CD4-positive, alpha-beta T cell treated with Interleukin-10 for 1 hour (primary cell): ENCODE results near the gene ZGPAT.
"Not testable (repeated sequence)": the region's sequence is repeated elsewhere in the genome, so short reads cannot be mapped to it uniquely, and the experiment has no call there.

Experiments
- DNase-seq: peaks from one replicate; pipeline ENCODE4 v3.0.0-alpha.2; 2020

Gene ZGPAT

DNA sequence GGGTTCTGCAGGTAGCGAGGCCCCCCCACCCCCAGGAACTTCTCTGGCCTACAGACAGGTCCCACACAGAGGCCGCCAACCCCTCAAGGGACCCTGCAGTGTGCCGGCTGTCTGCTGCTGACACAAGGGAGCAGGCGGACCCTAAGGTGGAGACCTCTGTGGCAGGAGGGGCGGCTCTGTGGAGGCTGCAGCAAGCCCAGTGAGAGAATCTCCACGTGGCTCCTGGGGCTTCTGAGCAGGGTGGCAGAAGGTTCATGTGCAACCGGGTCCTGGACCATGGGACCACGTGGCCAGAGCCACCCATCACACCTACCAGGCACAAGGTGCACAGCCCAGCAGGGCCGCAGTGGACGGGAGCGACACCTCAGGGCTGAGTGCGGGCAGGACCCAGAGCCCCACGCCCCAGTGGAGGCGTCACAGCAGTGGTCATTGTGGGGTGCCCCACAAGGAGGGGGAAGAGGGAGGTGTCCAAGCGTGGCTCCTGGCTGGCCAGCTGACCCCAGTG is 4.3 kb upstream of the ZGPAT start:
- no peak for DNase-seq

DNA sequence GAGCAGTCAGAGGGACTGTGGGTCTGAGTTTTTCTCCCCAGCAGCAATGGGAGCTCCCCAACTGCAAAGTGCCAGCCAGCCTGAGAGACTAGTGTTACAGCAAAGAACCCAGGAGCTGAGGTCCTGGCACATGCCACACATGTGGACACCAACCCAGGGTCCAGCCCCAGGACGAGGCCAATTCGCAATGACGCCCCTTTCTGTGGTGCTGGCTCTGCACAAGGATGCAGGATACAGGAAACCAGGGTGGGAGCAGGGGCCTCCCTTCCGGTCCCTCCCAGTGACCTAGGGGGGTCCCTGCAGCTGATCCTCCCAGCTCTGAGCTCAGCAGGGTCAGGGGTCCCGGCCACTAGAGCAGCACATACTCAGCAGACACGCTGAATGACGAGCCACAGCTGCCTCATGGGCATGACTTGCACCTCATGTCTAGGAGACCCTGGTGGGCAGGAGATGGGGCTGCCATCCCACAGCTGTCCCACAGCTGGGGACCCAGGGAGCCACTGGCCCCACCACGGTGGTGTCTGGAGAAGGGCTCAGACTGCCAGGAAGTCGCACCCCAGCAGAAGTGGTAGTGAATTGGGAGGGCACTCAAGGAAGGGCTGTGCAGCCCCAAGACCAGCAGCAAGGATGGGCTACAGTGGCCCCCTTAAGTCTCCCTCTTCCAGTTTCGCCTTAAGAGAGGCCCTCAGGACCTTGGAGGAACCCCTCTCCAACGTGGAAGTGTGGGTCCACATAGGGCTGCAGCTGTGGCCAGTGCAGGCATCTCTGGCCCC is 3.7 kb upstream of the ZGPAT start:
- no peak for DNase-seq

DNA sequence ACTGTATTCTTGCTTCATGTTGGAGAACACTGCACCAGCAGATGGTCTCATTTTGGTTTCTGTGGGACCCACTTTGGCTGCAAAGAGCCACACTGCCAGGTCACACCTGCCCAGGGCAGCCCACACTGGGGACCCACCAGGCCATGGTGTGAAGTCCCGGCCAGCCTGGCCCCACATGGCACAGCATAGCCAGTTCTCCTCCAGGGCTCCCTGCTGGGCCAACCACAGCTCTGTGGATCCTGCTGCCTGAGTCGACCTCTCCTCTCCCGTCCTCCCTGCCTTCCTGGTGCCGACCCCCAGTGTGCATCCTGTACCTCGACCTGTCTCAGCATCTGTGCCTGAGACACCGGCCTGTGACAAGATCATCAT is 3.1 kb upstream of the ZGPAT start:
- DNase-seq, result no peak

DNA sequence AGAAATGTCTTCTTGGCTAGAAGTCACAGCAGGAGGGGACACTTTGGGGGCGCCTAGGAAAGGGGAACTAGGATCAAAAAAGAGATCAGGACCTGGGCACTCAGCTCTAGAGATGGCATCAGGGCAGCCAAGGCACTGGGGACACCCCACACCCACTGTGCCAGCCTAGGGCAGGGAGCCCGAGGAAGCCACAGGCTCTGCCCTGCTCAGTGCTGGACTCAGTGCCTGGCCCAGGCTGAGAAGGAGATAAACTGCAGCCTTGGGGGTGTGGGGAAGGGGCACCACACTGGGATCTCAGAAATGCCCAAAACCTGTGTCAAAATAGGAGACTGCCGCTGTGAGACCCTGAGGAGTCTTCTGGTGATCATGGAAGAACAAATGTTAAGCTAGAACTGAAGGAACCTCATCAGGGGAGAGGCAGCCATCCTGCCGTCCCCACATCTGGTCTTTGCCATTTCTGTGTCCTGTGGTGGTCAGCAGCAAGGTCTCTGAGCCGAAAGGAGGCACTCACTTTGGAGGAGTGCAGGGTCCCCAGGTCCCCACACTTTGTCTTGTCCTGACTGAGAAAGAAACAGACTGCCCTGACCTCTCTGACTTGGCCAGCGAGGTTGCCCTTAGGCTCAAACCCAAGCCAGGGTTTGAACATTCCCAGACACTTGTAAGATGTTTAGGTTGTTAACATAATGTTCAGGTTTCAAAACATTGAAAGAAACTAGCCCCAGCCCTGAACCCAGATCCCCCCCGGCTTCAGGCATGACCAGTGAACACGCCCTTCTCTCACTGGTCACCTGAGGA is 2.4 kb upstream of the ZGPAT start:
- DNase-seq, result no peak

DNA sequence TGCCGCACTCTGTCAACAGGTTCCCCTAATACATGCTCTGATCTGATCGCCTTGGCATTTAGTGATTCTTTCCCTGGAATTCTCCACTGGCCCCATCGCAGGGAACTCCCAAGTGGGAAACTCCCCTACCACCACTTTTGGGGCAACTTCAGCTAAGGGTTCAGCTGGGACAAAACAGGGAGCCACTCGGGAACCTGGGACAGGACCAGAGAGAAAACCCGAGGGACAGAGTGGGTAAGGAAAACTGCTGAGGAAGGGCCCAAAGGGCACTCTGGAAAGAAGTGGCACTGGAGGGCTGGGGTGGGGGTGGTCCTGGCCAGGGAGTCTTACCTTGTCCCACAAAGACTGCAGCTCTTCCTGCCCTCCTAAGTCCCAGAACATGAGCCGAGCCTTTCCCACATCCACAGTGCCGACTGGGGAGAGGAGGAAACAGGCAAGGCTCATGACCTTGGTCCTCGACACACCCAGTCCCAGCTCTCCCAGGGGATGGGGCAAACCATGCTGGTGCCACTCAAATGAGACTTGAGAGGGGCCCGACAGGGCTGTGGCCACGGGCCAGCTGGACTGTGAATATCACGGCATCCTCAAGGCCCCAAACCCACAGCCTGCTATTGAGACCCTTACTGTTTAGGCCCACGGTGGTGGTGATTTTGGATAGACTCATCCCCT is 1.7 kb upstream of the ZGPAT start:
- no peak for DNase-seq

DNA sequence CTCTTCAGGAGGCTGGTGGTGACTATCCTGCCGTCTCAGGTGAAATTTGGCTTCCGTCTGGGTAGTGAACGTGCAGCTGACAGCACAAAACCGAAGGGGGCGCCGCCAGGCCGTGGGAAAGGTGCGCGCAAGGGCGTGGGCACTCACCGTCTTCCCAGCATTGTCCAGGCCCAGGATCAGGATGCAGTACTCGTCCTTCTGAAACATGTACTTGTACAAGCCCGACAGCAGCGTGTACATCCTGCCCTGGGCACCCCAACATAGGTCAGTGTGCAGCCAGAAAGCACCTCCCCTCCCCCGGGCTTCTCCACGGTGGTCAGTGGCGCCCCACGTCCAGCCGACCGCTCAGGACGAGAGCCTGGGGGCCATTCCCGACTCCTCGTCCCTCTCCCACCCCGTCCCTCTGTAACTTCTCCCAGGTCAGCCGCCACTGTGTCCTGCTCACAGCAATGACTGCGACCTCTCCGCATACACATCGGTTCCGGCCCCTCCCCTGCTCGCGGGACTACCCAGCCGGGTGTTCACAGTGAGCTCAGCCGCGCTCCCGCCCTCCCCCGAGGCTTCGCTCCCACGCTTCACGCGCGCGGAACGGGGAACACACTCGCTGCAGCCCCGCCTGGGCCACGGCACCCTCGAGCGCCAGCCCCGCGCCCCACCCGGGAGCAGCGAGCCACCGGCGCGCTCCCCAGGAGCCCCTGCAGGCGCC is 834 bp upstream of the ZGPAT start:
- peak; percentile 65 for DNase-seq

DNA sequence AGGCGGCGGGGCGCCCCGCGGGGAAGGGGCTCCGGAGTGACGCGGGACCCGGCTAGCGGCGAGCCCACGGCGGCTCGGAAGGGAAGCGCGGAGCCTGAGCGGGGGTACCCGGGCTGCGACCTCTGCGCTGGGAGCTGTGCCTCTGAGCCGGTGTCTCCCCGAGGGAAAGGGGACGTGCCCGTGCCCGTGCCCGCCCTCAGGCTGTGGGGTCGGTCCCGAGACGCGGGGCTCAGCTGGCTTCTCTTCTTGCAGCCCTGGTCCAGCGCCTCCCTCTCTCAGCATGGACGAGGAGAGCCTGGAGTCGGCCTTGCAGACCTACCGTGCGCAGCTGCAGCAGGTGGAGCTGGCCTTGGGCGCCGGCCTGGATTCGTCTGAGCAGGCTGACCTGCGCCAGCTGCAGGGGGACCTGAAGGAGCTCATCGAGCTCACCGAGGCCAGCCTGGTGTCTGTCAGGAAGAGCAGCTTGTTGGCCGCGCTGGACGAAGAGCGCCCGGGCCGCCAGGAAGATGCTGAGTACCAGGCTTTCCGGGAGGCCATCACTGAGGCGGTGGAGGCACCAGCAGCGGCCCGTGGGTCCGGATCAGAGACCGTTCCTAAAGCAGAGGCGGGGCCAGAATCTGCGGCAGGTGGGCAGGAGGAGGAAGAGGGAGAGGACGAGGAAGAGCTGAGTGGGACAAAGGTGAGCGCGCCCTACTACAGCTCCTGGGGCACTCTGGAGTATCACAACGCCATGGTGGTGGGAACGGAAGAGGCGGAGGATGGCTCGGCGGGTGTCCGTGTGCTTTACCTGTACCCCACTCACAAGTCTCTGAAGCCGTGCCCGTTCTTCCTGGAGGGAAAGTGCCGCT is 686 bp downstream of the ZGPAT start:
- DNase-seq, result no peak

DNA sequence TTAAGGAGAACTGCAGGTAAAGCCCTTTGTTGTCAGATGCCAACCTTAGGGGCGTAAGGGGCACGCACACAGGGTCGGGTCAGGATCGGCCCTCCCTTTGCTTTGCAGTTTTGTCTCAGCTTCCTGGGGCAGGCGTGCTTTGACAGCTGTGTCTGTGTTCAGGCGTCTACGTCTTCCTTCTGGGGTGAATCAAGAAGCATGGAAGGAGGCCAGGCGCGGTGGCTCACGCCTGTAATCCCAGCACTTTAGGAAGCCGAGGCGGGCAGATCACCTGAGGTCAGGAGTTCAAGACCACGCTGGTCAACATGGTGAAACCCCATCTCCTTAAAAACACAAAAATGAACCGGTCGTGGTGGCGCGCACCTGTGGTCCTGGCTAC is 1.3 kb downstream of the ZGPAT start:
- no peak for DNase-seq

DNA sequence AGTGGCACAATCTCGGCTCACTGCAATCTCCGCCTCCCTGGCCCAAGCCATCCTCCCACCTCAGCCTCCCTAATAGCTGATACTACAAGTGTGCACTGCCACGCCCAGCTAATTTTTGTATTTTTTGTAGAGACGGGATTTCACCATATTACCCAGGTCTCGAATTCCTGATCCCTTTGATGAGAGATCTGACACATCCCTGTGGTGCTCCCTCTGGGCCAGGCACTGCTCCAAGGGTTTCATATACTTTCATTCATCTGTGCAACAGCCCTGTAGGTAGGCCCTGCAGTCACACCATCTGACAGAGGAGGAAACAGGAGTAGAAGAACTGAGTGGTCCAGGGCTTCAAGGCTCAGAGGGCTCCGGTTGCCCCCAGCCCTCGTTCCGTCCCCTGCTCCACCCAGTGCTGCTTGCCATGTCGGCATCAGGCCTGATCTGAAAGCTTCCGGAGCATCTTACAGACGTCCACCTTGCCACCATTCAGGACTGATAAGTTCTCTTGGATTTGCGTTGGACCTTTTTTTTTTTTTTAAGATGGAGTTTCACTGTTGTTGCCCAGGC is 3.3 kb downstream of the ZGPAT start:
- no peak for DNase-seq

DNA sequence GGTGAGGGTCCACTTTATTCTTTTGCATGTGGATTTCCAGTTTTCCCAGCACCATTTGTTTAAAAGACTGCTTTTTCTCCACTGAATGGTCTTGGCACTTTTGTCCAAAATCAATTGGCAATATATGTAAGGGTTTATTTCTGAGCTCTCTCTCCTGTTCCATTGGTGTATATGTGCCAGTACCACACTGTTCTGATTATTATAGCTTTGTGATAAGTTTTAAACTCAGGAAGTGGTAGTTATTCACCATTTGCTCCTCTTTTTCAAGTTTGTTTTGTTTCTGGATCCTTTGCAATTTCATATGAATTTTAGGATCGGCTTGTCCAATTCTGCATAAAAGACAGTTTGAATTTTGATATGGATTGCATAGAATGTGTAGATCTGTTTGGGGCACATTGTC is 4.4 kb downstream of the ZGPAT start:
- no peak for DNase-seq

DNA sequence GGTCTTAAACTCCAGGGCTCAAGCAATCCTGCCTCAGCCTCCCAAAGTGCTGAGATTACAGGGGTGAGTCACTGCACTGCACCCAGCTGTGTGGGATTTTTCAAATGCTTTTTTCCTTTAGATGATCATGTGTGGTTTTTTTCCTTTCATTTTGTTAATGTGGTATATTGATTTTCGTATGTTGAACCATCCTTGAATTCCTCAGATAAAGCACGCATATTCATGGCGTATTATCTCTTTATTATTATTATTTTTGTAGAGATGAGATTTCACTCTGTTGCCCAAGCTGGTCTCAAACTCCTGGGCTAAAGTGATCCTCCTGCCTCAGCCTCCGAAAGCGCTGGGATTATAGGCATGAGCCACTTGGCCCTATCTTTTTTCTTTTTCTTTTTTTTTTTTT is 7.0 kb downstream of the ZGPAT start:
- no peak for DNase-seq

DNA sequence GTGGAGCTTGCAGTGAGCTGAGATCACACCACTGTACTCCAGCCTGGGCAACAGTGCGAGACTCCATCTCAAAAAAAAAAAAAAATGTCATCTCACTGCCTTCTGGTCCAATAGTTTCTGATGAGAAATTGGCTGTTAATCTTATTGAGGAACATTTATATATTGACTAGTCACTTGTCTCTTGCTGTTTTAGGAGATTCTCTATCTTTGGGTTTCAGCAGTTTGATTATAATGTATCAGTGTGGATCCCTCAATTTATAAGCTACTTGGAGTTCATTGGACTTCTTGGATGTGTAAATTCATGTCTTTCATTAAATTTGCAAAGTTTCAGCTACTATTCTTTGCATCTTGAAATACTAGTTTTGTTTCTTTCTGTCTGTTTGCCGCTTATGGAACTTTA is 11.2 kb downstream of the ZGPAT start:
- DNase-seq, result no peak

DNA sequence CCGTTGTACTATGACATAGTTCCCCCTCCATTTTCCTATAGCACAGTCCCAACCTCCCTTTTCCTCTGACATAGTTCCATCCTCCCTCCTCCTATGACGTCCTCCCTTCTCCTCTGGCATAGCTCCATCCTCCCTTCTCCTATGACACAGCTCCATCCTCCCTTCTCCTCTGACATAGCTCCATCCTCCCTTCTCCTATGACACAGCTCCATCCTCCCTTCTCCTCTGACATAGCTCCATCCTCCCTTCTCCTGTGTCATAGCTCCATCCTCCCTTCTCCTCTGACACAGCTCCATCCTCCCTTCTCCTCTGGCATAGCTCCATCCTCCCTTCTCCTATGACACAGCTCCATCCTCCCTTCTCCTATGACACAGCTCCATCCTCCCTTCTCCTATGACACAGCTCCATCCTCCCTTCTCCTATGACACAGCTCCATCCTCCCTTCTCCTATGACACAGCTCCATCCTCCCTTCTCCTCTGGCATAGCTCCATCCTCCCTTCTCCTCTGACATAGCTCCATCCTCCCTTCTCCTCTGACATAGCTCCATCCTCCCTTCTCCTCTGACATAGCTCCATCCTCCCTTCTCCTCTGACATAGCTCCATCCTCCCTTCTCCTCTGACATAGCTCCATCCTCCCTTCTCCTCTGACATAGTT is 15.3 kb downstream of the ZGPAT start:
- not testable (repeated sequence) for DNase-seq

DNA sequence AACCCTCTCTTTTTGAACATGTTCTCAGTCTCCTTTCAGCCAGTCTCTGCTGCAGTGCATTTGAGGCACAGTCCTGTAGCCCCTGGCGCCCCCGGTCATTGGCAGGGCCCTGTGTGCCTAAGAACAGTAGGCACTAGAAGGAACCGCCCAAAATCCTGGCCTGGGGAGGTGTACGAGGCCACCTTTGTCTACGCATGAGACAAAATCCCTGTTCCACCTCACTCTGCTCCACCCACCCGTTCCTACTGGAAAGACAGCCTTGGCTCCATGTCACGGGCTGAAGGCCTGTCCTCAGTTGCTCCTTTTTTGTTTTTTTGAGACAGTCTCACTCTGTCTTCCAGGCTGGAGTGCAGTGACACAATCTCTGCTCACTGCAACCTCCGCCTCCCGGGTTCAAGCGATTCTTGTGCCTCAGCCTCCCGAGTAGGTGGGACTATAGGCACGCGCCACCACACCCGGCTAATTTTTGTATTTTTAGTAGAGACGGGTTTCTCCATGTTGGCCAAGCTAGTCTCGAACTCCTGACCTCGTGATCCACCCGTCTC is 22.4 kb downstream of the ZGPAT start:
- DNase-seq, result not testable (repeated sequence)

DNA sequence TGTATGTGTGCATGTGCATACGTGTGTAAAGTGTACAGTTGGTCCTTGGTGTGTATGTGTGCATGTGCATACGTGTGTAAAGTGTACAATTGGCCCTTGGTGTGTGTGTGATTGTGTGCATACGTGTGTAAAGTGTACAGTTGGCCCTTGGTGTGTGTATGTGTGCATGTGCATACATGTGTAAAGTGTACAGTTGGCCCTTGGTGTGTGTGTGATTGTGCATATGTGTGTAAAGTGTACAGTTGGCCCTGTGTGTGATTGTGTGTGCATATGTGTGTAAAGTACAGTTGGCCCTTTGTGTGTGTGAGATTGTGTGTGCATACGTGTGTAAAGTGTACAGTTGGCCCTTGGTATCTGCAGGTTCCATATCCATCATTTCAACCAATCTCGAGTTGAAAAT is 23.6 kb downstream of the ZGPAT start:
- DNase-seq, result no peak

DNA sequence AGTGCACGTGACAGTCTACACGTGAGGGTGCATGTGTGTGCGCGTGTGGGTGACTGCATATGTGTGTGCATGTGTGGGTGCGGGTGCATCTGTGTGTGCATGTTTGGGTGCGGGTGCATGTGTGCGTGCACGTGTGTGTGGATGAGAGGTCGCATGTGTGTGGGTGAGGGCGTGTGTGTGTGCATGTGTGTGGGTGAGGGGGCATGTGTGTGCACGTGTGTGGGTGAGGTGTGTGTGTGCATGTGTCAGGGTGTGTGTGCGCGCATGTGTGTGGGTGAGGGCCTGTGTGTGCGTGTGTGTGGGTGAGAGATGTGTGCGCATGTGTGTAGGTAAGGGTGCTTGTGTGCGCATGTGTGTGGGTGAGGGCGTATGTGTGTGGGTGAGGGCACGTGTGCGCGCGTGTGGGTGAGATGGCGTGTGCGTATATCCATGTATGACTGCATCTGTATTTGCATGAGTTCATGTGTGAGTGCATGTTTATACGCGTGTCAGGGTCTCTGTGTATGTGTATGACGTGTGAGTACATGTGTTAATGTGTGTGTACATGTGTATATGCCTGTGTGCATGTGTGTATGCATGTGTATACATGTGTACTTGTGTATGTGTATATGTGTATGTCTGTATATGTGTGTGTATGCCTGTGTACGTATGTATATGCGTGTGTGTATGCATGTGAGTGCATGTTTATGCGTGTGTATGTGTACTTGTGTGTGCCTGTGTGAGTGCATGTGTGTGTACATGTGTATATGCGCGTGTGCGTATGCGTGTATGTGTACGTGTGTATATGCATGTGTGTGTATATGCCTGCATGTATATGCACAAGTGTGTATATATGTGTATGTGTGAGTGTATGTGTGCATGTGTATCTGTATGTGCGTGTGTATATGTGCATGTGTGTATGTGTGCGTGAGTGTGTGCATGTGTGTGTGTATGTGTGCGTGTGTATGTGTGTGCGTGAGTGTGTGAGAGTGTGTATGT is 24.6 kb downstream of the ZGPAT start:
- DNase-seq, result no peak

DNA sequence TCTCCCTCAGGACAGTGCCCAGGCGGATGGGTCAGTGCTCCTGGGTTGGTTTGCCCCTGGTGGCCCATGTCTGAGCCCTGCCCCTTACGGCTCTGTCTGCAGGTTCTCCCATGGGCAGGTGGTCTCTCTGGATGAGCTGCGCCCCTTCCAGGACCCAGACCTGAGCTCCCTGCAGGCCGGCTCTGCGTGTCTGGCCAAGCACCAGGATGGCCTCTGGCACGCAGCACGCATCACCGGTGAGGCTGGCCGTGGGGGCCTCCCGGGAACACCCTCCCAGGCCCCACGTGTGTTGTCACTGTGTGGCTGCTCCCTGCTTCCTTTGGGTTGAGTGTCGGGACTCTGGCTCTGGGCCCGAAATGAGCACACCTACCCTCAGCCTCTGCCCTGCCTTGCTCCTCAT is 25.3 kb downstream of the ZGPAT start:
- no peak for DNase-seq

DNA sequence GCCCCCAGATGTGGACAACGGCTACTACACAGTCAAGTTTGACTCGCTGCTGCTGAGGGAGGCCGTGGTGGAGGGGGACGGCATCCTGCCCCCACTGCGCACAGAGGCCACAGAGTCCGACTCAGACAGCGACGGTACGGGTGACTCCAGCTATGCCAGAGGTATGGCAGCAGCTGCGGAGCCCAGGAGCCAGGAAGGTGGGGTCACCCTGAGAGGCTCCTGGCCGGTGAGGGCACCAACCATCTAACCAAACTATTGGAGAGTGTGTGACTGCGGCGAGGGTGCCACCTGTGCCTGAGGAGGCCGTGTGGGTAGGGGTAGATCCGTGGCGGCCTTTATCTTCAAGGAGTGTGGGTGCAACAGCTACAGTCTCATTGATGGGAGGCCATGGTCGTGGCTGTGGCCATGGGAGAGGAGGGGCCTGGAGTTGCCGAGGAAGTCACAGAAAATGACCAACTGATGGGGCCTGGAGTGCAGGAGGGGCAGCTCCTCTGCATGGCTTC is 25.8 kb downstream of the ZGPAT start:
- no peak for DNase-seq

DNA sequence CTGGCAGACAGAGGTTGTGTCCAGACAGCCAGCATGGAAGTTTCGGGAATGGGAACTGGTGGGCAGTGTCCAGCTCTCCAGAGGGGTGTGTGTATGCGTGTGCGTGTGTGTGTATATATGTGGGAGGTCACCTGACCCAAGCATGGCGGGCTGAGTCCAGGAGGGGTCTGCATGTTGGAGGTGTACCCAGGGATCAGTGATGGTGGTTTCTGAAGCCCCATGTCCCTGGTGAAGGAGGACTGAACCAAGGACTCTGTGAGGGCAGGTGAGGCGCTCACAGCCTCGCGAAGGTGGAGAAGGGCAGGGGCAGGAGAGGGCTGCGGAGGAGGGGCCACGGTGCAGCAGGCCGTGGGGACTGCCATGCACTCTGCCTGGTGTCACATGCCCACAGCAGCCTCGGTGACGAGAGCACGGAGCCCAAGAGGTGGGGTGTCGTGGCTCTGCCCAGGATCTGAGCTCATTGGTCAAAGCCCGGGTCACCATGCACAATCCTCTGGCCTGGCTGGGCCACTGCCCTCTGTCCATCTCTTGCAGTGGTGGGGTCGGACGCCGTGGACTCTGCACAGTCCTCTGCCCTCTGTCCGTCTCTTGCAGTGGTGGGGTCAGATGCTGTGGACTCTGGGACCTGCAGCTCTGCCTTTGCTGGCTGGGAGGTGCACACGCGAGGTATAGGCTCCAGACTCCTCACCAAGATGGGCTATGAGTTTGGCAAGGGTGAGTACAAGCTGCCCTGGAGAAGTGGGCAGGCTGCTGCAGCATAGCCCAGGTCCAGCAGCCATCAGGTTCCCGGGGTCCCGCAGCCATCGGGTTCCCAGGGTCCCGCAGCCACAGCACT is 26.5 kb downstream of the ZGPAT start:
- no peak for DNase-seq
